ENCODE data around the gene AKT1S1. TPM values are rescaled to one million over a fixed set of nuclear protein-coding genes. Genes with fewer than 3 reads are reported as not detected.
A peak's percentile ranks its signal among the peaks of the same experiment; 100 is the strongest.
"Not testable (repeated sequence)": the region's sequence is repeated elsewhere in the genome, so short reads cannot be mapped to it uniquely, and the experiment has no call there.

AKT1S1 gene
- polyA plus RNA-seq (ENCODE audit: insufficient read depth in 1 of 5, insufficient read length in 5 of 5, low replicate concordance in 1 of 5): 10 to 100 TPM; 26.9 to 49.1 (median 29.9) TPM
- long read RNA-seq, donor 1, transcript AKT1S1-205 (4 exons, 3,640 nt): major isoform, 12 of 90 reads
- long read RNA-seq, donor 1, transcript AKT1S1-207 (5 exons, 3,075 nt): minor isoform, 8 of 90 reads
- long read RNA-seq, donor 1, partial matches to known transcripts: 67 of 90 reads
- long read RNA-seq, donor 1, other reads (novel, unspliced or antisense): 0 of 90 reads
- long read RNA-seq, donor 2, transcript AKT1S1-207 (5 exons, 3,075 nt): major isoform, 10 of 12 reads
- long read RNA-seq, donor 2, partial matches to known transcripts: 0 of 12 reads
- long read RNA-seq, donor 2, other reads (novel, unspliced or antisense): 0 of 12 reads
- long read RNA-seq, donor 3, transcript AKT1S1-207 (5 exons, 3,075 nt): major isoform, 6 of 16 reads
- long read RNA-seq, donor 3, partial matches to known transcripts: 5 of 16 reads
- long read RNA-seq, donor 3, other reads (novel, unspliced or antisense): 0 of 16 reads
- long read RNA-seq, donor 4, transcript AKT1S1-207 (5 exons, 3,075 nt): major isoform, 5 of 9 reads
- long read RNA-seq, donor 4, partial matches to known transcripts: 0 of 9 reads
- long read RNA-seq, donor 4, other reads (novel, unspliced or antisense): 0 of 9 reads
- long read RNA-seq, donor 5, transcript AKT1S1-207 (5 exons, 3,075 nt): major isoform, 8 of 67 reads
- long read RNA-seq, donor 5, transcript AKT1S1-205 (4 exons, 3,640 nt): minor isoform, 5 of 67 reads
- long read RNA-seq, donor 5, partial matches to known transcripts: 50 of 67 reads
- long read RNA-seq, donor 5, other reads (novel, unspliced or antisense): 0 of 67 reads
- long read RNA-seq, donor 6, transcript AKT1S1-207 (5 exons, 3,075 nt): major isoform, 18 of 42 reads
- long read RNA-seq, donor 6, transcript AKT1S1-205 (4 exons, 3,640 nt): minor isoform, 9 of 42 reads
- long read RNA-seq, donor 6, partial matches to known transcripts: 13 of 42 reads
- long read RNA-seq, donor 6, other reads (novel, unspliced or antisense): 0 of 42 reads
- long read RNA-seq, donor 7, transcript AKT1S1-205 (4 exons, 3,640 nt): minor isoform, 6 of 69 reads
- long read RNA-seq, donor 7, transcript AKT1S1-207 (5 exons, 3,075 nt): major isoform, 20 of 69 reads
- long read RNA-seq, donor 7, partial matches to known transcripts: 41 of 69 reads
- long read RNA-seq, donor 7, other reads (novel, unspliced or antisense): 0 of 69 reads
- long read RNA-seq, donor 8, partial matches to known transcripts: 0 of 7 reads
- long read RNA-seq, donor 8, other reads (novel, unspliced or antisense): 0 of 7 reads

DNA sequence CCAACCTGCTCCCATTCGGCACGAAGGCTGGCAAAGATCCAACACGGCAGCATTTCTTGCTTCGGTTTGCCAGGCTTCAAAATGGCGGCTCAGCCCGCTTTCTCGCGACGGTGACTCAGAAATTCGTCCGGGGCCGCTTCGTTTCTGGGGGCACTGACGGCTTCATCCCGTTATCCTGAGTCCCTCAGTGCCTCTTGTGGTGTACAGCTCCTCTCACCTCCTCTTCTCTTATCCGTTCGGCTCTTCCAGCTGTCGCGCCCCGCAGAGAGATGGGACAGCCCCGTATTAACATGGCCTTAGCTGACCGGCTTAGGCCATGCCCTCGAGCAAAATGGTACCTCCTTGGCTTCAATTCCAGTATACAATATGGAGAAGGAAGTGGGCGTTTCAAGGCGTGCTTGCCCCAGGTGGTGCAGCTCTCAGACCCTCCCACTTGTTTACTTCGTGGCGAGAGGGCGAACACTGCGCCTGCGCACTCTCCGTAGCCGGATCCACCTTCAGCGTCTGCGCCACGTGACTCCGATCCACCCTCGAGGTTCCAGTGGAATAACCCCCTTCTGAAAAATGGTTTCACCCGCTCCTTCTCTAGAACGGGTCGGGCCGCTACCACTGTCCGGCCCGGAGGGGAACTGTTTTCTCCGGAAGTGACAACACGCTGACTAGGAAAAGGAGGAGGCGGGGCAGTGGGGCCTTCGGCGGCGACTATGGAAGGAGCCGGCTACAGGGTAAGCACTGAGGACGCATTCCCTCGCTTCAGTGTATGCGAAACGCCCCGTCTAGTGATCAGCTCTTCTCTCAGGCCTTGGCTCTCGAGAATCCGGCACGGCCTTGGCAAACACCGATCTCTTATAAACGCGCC is at the start of gene AKT1S1, which contains the start of gene TBC1D17:
AKT1S1 (minus strand) TSS at position 336 of the 859 bp plus-strand sequence. CDS start 4,060 bp downstream, outside the sequence.
TBC1D17 (plus strand) TSS at position 683 of the 859 bp plus-strand sequence; CDS start at position 705, 22 bp downstream.
- peak; percentile 100 for DNase-seq

DNA sequence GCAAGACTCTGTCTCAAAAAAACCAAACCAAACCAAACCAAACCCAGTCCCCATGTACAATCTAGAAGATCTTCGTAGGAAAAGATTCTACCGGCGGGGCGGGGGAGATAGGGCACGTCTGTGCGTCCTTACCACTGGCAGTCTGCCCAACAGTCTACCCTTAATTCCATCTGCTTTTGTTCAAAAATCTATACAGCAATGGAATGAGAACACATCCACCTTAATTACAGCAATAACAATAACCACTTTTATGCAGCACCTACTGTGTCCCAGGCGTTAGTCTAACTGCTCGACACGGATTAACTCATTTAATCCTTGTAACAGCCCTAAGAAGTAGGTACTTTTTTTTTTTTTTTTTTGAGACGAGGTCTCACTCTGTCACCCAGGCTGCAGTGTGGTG is 49.4 kb upstream of the AKT1S1 start:
- DNase-seq: no peak

DNA sequence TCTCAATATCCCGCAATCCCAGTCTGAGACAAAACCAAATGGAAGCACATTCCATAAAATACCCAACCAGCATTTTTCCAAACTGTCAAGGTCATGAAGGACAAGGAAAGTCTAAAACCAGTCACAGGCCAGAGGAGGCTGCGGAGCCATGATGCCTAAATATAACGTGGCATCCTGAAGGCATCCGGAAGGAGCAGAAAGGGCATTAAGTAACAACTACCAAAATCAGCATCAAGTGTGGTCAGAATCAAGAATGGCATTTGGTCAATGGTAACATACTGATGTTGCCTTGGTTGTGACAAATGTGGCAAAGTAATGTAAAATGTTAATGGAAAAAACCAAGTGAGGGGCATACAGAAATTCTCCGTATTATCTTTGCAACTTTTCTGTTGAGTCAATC is 48.3 kb upstream of the AKT1S1 start:
- no peak for DNase-seq

DNA sequence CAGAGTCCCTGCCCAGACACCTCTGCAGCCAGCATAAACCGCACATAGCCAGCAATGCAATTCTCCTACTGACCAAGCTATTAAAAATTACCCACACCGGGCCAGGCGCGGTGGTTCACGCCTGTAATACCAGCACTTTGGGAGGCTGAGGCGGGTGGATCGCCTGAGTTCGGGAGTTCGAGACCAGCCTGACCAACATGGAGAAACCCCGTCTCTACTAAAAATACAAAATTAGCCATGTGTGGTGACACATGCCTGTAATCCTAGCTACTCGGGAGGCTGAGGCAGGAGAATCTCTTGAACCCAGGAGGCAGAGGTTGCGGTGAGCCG is 47.7 kb upstream of the AKT1S1 start:
- DNase-seq: not testable (repeated sequence)

DNA sequence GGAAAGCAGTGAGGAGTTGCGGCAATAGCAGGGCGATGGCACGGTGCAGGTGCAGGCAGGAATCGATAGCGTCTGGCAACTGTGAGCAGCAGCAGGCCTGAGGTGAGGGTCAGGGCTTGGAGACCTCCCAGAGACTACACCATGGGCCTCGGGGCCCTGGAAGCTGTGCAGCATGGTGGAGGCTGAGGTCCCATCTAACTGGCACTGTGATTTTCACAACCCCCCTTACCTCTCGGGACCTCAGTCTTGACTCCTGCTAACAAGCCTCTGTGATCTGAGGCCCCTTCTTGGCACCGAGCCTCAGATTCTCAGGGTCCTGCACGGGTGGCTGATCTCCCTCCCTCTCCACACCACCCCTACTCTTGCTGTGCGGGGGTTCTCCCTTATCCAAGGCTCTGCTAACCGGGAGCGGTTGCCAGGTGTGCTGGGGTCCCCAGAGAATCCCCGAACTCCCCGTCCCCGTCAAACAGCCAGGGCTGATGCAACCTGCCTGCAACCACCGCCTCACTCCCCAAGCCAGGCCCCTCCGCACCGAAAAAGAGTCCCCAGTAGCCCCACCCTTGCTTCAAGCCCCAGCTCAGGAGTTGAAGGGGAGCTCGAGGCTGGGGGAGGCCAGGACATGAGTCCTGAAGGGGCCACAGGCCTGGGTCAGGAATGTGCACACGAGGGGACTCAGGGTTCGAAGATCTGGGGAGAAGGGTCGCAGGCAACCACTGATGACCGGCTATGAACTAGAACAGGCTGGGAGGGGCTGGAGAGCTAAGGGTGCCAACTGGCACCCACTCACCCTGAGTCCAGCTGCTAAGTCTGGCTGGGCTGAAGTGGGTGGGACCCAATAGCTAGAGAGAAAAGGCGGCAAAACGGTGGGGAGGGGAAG is 47.1 kb upstream of the AKT1S1 start:
- no peak for DNase-seq

DNA sequence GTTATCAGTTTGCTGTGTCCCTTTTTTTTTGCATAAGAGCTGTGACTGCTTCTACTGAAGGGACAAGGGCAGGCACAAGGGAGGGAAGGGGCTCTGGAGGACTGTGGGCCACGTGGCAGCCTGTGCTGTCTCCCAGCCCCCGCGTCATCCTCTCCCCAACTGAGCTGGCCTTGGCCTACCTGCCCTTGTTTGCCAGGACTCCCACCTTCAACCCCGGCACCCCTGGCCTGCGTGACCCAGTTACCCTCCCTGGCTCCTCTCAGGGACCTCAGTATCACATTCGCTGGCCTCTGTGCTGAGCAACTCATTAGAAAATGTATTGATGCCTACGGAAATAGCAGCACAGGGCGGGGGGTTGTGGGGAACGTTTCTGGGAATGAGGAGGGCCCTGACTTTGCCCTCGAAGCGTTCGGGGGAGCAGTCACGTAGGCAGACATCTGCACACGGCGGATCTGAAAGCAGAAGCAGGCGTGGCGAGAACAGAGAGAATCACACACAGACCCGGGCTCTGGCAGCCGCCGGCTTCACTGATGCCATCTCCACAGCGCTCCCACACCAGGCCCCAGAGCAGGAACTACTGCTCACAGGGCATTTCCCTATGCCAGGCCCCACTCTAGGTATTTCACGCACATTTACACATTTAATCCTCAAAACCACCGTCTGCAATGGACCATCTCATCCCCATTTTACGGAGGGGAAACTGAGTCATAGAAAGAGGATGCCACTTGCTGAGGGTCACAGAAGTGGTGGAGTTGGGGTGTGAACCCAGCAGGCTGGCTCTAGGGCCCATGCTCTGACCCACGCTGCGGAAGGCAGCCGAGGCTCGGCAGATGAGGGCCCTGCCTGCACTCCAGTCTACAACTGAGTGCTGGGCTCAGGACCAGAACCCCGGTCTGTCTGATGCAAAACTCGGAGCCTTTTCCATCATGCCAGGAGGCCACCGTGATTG is 46.2 kb upstream of the AKT1S1 start:
- no peak for DNase-seq

DNA sequence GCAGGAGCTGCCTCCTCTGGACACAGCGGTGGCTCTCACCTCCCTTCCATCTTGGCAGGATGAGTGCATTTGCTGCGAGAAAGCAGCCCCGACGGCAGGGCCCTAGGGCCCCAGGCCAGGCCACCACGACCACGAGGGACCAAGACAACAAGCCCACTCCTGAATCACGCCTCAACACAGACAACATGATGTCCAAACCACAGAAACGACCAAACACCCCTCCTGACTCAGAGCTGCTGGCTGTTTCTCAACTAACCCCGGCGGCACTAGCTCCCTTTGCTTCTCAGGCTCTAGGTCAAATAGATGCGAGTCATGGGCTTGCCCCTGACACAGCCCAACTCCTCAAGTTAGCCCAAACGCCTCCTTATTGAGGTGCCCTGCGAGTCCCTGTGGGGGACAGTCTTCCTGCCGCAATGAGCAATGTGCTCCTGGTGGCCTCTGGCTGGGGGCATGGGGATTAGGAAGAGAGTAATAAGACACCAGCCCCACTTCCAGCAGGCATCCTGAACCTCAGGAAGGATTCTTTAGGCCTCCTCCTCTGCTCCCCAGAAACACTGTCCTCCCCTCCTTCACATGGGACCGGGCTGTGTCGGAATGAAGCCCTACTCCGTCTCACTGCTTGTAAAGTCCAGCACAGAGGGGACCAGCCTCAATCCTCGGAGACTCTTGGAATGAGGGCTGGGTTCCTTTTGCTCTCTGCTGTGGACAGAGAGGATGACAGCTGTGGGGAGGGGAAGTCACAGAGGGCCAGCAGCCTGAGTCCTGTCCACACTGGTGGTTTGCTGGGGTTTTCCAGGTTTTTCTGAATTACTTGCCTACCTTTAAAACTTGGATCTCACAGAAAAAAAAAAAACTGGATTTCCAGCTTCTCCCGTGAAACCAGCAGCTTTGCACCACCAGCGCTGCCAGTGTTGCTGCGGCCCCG is 45.0 kb upstream of the AKT1S1 start:
- no peak for DNase-seq

DNA sequence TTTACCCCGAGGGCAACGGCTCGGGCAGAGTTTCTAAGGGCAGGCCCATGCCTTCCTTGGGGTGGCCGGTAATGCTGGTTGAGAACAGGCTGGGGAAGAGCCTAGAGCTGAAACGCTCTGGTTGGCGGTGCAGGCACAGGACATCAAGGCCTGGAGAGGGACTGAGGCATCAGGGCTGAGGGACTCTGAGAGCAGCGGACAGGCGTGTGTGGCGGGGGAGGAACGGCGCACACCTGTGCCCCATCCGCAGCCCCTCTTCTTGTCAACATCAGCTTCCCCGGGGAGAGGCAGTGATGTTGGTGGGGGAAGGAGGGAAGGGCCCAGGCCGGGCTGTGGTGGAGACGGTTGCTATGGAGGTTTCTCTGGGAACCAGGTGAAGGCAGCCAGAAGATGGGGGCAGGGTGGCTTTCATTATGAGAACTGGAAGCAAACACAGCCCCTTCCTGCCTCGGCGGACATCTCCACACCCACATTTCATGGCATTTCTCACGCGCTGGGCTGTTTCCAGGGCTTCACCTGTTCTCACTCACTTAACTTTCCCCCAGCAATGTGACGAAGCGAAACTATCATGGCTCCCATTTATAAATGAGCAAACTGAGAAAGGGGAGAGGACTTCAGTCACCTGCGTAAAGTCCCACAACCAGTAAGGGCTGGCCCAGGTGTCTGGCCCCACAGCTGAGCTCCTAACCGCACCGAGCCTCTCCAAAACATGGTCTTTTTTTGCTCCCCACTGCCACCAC is 43.6 kb upstream of the AKT1S1 start:
- no peak for DNase-seq

DNA sequence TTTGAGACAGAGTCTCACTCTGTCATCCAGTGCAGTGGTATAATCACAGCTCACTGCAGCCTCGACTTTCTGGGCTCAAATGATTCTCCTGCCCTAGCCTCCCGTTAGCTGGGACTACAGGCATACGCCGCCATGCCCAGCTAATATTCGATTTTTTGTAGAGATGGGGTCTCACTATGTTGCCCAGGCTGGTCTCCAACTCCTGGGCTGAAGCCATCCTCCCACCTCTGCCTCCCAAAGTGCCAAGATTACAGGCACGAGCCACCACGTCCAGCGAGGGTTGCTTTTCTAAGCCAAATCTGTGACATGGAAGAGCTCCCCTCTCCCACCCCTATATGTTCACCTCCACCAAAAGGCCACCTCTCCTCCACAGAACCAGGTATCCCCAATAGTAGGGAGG is 40.9 kb upstream of the AKT1S1 start:
- DNase-seq: no peak

DNA sequence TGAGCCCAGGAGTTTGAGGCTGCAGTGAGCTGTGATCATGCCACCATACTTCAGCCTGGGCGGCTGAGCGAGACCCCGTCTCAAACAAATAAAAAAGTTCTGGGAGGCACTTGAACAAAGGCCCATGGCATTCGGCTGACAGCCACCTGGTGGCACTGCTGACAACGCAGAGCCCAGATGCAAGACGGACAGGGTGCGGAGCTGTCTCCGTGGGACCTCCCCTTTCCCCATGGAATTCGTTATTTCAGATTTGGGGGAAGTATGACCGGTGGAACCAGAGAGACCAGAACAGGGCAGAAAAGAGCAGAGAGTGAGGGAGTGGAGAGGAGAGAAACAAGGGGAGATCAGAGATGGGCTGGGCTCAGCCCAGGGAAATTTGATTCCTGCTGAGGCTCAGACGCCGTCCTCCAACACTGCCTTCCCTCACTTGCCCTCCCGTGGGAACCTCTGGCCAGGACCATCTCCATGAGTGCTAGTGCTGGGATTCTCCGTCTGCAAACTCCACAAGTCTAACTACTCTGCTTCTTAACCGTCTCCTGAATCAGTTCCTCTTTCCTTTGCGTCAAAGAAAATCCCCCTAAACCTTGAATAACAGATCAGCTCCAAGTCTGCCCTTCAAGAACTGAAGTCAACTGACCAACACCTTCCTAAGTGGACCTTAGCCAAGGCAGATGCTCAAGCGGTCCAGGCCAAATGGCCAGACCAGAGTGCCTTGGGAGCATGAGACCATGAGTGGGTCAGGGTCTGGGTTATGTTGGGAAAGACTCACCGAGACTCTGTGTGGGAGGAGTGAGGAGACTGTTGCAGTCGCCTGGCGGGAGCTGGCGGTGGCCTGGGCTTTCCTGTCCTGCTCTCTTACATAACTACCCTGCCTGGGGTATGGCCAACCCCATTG is 39.9 kb upstream of the AKT1S1 start:
- DNase-seq: no peak

DNA sequence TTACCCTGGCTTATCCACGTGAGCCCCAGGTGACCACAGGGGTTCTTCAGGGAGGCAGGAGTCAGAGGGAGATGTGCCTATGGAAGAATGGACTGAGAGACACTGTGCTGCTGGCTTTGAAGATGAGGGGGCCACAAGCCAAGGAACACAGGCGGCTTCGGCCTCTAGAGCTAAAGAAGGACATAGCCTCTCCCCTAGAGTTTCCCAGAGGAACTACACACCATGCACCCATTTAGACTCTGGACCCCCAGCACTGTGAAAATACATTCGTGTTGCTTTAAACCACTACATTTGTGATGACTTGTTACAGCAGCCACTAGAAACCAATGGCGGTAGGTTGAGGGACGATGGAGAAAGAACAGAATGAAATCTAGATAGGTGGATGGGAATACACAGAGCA is 38.1 kb upstream of the AKT1S1 start:
- no peak for DNase-seq

DNA sequence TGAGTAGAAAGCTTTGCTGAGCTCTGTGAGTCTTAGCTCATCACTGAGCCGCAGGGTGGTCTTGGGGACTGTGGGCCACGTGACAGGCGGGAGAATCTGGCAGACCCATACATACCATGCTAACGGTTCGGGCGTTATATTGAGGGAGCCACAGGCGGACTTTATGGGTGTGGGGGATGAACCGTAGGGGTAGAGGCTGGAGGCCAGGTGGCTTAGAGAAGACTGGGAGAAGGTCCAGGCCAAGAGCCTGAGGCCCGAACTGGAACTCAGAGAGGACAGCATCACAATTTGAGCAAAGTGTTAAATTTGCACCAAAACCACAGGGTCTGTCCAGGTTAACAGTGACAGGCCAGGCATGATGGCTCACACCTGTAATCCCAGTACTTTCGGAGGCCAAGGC is 36.6 kb upstream of the AKT1S1 start:
- no peak for DNase-seq

DNA sequence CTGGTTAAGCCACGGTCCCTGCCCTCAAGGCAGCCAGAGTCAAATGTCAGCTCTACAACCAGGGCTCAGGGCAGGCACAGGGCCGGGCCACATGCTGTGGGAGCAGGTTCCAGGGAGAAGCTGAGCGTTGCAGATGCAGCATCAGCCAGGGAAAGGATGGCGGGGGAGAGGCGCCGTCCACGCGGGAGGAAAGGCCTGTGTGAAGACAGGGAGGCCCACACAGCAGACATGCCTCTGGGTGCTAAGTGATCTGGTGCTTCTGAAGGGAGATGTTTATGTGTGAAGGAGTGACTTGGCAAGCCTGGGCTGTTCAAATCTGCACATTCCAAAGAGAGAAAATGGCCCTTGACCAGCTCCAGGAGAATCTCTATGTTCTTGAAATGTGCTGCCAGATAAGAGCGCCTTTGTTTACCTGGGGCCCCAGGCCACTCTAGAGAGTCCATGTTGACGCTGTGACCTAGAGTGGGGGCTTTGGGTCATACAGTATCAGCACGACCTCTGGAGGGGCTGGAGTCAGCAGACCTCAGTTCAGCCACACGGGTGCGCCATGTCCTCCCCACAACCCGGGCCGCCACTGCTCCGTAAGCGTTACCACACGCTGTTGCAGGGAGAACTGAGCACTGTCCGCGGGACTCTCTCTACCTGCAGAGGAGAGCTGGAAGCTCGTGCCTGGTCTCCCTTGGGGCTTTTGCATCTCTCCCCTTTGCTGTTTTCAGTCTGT is 36.0 kb upstream of the AKT1S1 start:
- no peak for DNase-seq

DNA sequence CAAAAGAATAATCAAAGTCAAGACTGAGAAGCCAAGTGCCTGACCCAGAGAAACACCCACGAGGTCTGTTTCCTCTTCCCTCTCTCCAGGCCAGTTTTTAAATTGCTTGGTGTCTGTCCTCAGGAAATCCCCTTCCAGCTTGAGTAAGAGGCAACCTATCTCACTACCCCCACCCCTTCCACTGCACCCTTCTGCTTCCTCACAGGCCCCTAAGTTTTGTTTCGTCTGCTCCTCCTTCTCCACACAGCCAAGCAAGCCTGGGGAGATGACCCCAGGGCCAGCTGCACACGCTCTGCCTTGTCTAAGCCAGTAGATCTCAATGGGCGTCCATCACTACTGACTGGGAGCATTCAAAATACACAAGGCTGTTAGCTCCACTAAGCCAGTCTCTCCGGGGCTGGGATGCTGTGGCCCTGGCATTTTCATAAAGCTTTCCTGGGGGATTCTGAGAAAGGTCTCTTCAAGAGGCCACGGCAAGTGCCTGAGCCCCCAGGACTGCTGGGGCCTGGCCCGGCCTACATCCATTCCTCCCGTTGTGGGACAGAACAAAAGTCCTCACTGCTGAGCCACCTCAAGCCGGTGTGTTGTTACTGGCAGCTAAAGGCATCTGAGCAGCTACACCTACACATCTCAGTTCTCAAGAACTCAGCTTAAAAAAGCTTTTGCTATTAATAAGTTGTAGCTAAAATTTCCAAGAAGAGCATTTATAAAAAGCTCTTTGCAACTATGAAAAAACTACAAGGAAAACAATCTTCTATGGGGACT is 34.4 kb upstream of the AKT1S1 start:
- no peak for DNase-seq

All from right lung (tissue), 10 donors.